ENCODE measurements around the gene SKI.

SKI gene

GRCh38 chr1:2268285-2269056 lies 40.4 kb downstream of the SKI start:
- Histone ChIP-seq H3K79me2 (ENCODE audit: low read length) (peaks cover 51% of the 10 kb centered on the region), H3K4me2 (ENCODE audit: low read depth, low read length) (no peak overlapping the region), H3K4me3 (ENCODE audit: low read length) (no peak overlapping the region), H3K27me3 (replicated peaks; ENCODE audit: insufficient read depth, low read length) (no peaks in the 10 kb centered on the region), H2AFZ (ENCODE audit: low read length) (no peak overlapping the region), H3K9me2 (replicated peaks; ENCODE audit: insufficient read depth, low read length) (no peaks in the 10 kb centered on the region), H3K9me3 (replicated peaks; ENCODE audit: insufficient read depth, low read length) (no peaks in the 10 kb centered on the region), H3K4me1 (ENCODE audit: low read length) (no peaks in the 10 kb centered on the region), H3K27ac (ENCODE audit: low read length) (no peak overlapping the region), H4K20me1 (ENCODE audit: insufficient read depth, low read length) (no peaks in the 10 kb centered on the region), H3K36me3 (replicated peaks; ENCODE audit: insufficient read depth, low read length) (no peaks in the 10 kb centered on the region), H3F3A (ENCODE audit: insufficient read depth, low read length) (no peaks in the 10 kb centered on the region), H3K9ac (ENCODE audit: low read length) (no peak overlapping the region)
- no peak for DNase-seq
- TF ChIP-seq CTCF (IDR thresholded peaks at IDR 0.05; ENCODE audit: low read length) (no peak), EZH2phosphoT487 (IDR thresholded peaks at IDR 0.05; ENCODE audit: low read length) (no peak), EZH2 (optimal IDR thresholded peaks at IDR 0.05; ENCODE audit: low read depth, low read length) (no peak)

- no peak overlapping the region for H3K9ac ChIP-seq (ENCODE audit: low read length)
- no peak overlapping the region for H3K4me2 ChIP-seq (ENCODE audit: low read depth, low read length)
- TF ChIP-seq EZH2 (optimal IDR thresholded peaks at IDR 0.05; ENCODE audit: low read depth, low read length) = no peak
- no peak for TF ChIP-seq CTCF (IDR thresholded peaks at IDR 0.05; ENCODE audit: low read length)
- no peak for TF ChIP-seq EZH2phosphoT487 (IDR thresholded peaks at IDR 0.05; ENCODE audit: low read length)
- no peak overlapping the region for H2AFZ ChIP-seq (ENCODE audit: low read length)
- H3K79me2 ChIP-seq (ENCODE audit: low read length) = peaks cover 45% of the 10 kb centered on the region
- H3K4me3 ChIP-seq (ENCODE audit: low read length) = no peak overlapping the region
- no peaks in the 10 kb centered on the region for H3K27me3 ChIP-seq (replicated peaks; ENCODE audit: insufficient read depth, low read length)
- no peak overlapping the region for H3K27ac ChIP-seq (ENCODE audit: low read length)
- H3K9me3 ChIP-seq (replicated peaks; ENCODE audit: insufficient read depth, low read length) = no peaks in the 10 kb centered on the region
- no peaks in the 10 kb centered on the region for H3K36me3 ChIP-seq (replicated peaks; ENCODE audit: insufficient read depth, low read length)
- H4K20me1 ChIP-seq (ENCODE audit: insufficient read depth, low read length) = no peaks in the 10 kb centered on the region
- no peaks in the 10 kb centered on the region for H3K9me2 ChIP-seq (replicated peaks; ENCODE audit: insufficient read depth, low read length)
- no peak for DNase-seq
- H3K4me1 ChIP-seq (ENCODE audit: low read length) = no peaks in the 10 kb centered on the region
- no peaks in the 10 kb centered on the region for H3F3A ChIP-seq (ENCODE audit: insufficient read depth, low read length)
Measured at GRCh38 chr1:2269193-2269921, 41.2 kb downstream of the SKI start.

- Histone ChIP-seq H3K27me3 (replicated peaks; ENCODE audit: insufficient read depth, low read length) (no peaks in the 10 kb centered on the region), H3K9me3 (replicated peaks; ENCODE audit: insufficient read depth, low read length) (no peaks in the 10 kb centered on the region), H3K36me3 (replicated peaks; ENCODE audit: insufficient read depth, low read length) (no peaks in the 10 kb centered on the region), H4K20me1 (ENCODE audit: insufficient read depth, low read length) (no peaks in the 10 kb centered on the region), H3K27ac (ENCODE audit: low read length) (no peak overlapping the region), H3K9ac (ENCODE audit: low read length) (no peak overlapping the region), H3K79me2 (ENCODE audit: low read length) (peaks cover 40% of the 10 kb centered on the region), H3K9me2 (replicated peaks; ENCODE audit: insufficient read depth, low read length) (no peaks in the 10 kb centered on the region), H3K4me1 (ENCODE audit: low read length) (no peaks in the 10 kb centered on the region), H2AFZ (ENCODE audit: low read length) (no peak overlapping the region), H3K4me3 (ENCODE audit: low read length) (no peak overlapping the region), H3F3A (ENCODE audit: insufficient read depth, low read length) (no peaks in the 10 kb centered on the region), H3K4me2 (ENCODE audit: low read depth, low read length) (no peak overlapping the region)
- TF ChIP-seq CTCF (IDR thresholded peaks at IDR 0.05; ENCODE audit: low read length) = no peak
- no peak for DNase-seq
Measured at GRCh38 chr1:2269922-2270259, 41.8 kb downstream of the SKI start.

Measured in MM.1S (cell line).